HPDE6-E6E7 (cell line): ENCODE measurements around the gene HP1BP3.

ENCODE experiments used
- DNase-seq: peaks from one replicate; pipeline ENCODE4 v3.0.0; 2011; ENCODE audit warnings: missing footprints; ENCODE audit errors: extremely low spot score

Gene HP1BP3

DNA sequence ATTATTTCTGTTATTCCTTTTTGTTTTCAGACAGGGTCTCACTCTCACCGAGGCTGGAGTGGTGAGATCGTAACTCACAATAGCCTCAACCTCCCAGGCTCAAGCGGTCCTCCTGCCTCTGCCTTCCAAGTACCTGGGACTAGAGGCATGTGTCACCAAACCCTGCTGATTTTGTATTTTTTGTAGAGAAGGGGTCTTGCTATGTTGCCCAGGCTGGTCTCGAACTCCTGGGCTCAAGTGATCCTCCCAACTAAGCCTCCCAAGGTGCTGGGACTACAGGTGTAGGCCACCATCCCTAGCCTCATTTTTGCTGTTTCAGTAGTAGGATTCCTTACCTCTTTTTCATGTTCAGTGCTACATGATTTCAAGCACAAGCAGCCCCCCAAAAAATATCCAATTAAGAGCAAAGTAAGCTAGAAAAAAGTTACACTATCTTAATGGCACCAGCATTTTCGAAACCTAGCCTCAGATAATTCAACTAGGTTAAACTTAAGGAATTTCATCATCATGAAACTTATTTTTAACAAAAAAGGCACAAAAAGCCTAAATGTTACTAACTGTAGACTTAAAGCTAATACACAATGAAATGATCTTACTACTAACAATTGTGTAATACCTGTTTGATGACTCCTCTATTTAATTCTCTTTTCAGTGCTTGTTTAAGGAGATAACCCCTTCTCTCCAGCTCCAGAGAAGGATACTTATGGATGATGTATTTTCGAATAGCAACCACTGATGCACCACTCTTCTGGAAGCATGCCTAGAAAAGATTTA, 16.6 kb downstream of the HP1BP3 start:
- no peak for DNase-seq

DNA sequence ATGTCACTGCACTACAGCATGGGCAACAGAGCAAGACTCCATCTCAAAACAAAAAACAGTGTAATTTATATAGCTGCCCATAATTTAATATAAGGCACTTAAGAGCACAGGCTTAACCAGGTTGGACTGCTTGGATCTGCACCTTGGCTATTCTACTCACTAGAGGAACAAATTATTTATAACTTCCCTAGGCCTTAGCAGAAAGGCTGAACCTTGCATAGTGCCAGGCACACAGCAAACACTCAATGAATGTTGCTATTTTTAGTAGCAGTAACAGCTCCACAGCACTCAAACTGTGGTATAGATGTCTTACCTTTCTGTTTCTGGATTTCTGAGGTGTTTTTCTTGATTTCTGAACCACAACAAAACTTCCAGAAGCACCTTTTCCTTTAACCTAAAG, 19.8 kb downstream of the HP1BP3 start:
- no peak for DNase-seq

DNA sequence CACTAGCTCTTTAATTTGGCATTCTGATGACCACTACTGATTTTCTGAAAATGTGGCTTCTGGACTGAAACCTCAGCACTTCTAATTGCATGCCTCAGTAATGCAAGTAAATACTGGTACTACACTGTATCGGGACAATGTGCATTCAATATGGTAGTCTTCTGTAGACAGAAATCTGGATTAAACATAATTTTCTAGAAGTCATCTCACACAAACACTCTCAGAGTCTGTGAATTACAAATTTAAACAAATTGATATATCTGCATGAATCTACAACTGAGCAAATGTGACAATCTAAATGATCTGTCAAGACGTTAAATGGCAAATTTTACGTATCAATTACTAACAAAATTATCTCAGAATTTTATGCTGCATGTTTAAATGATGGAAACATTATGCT, 23.7 kb downstream of the HP1BP3 start:
- DNase-seq = no peak

DNA sequence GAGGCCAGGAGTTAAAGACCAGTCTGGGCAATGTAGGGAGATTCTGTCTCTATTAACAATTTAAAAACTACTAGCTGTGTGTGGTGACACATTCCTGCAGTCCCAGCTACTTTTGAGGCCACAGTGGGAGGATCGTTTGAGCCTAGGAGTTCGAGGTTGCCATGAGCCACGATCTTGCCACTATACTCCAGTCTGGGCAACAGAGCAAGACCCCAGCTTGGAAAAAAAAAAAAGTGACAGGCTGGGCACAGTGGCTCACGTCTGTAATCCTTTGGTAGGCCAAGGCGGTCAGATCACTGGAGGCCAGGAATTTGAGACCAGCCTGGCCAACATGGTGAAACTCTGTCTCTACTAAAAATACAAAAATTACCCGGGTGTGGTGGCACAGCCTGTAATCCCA, 26.8 kb downstream of the HP1BP3 start:
- DNase-seq = no peak

DNA sequence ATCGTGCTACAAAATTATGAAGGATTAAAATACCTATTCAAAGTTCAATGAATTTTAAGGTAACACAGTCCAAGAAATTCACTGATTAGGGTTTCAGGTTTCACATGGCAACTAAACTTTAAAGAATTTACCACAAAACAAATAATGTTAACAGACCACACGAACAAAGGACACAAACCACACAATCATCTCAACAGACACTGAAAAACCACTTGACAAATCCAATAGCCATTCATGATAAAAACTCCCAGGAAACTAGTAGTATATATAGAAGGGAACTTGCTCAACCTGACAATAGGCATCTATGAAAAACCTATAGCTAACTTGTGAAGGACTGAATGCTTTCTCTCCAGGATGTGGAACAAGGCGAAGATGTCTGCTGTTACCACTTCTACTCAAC, 33.5 kb downstream of the HP1BP3 start:
- no peak for DNase-seq

DNA sequence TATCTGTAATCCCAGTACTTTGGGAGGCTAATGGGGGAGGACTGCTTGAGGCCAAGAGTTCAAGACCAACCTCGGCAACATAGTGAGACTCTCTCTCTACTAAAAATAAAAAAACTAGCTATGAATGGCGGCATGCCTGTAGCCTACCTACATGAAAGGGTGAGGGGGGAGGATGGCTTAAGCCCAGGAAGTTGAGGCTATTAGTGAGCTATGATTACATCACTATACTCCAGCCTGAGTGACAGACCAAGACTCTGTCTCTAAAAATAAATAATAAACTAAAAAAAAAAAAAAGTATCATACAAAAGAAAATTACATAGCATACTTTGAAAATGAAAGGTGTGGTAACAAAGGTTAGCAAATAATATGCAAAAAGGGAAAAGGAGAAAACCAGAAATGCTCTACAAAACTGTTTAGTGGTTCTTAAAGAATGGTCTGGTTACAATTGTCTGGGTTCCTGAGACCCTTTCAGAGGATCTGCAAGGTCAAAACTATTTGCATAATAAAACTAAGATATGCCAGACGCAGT, 35.6 kb downstream of the HP1BP3 start:
- DNase-seq = no peak

DNA sequence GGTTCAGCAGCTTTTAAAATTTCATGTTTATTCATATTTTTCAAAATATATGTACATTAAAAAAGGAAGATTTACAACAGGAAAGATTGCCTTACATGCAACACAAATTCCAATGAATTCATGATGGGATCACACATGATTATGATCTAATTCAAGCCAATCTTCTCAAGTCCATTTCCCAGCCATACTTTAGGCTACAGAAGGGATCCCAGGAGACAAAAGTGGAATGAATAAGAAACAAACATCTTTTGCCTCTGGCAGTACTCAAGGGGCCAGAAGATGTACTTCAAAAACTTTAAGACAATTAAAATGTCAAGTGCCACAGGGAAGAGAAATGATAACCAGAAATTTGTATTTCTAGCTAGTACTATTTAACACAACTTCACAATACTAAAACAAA, 44.4 kb downstream of the HP1BP3 start:
- DNase-seq = no peak

DNA sequence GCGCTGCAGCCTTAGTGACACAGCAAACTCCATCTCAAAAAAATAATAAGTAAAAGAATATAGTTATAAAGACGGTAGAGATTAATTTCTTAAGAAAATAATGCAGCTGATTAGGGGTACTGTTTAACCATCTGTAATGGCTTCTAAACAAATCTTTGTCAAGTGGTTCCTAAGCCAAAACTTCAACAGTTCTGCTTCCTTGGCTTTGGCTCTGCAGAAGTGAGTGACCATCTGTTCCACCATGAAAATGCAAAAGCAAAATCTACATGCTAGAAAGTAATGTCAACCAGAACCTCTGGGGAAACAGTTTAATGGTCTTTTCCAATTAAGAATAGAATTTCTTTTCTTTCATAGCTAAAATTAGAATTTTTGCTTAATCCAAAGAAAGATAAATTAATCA, 46.3 kb downstream of the HP1BP3 start:
- DNase-seq = no peak

DNA sequence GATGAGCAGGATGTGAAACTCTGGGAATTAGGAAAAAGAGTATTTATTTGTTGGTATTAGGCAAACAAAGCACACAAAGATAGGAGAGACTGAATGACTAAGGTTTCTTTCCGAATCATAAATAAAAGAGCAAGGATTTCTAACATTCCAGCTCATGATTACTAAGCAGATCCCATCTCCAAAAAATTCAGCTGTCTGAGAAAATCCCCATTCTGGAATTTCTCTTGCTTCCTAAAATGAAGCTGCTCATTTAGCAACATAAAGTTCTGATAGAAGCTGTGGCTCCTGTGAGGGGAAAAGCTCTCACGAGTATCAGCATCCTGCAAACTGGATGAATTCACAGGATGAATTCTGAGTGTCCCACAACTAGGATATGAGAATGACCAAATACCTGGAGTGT, 47.9 kb downstream of the HP1BP3 start:
- no peak for DNase-seq

DNA sequence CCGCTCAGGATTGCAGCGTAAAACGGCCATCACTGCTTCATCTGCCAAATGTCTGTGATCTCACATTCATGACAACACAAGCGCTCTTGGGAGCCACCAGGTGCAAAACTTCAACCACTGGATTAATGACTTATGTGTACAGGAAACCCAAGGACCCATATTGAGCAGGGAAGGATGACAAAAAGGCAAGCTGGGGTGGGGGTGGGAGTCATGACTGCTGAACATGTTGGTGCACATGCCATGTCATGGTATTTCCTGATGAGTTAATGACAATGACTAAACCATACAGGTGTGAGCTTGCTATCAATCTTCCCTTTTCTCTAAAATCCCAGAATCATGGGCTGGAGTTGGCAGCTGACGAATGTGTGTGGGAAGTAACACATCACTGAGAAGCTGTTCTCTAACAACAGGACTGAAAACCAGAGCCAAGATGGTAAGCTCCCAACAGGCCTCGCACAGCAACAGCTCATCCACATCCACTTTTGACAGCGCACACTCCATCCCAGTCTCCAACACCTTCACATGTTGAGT, 51.5 kb downstream of the HP1BP3 start:
- peak; percentile 80 for DNase-seq

DNA sequence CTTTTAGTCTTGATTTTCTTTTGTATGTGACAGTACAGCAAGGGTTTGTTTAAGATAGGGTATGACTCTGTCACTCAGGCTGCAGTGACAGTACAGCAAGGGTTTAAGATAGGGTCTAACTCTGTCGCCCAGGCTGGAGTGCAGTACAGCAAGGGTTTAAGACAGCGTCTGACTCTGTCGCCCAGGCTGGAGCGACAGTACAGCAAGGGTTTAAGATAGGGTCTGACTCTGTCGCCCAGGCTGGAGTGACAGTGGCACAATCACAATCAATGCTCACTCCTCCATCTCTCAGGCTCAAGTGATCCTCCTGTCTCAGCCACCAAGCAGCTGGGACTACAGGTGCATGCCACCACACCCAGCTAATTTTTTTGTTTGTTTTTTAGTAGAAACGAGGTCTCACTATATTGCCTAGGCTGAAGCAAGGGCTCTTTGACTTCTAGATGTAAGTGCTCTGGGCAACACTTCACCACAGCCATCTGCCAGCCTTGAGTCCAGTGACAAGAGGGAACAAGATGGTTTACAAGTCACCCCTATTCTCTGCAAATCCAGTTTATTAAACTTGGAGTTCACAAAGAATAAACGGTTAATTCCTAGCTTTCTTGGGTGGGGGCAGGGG, 53.6 kb downstream of the HP1BP3 start:
- DNase-seq = no peak

DNA sequence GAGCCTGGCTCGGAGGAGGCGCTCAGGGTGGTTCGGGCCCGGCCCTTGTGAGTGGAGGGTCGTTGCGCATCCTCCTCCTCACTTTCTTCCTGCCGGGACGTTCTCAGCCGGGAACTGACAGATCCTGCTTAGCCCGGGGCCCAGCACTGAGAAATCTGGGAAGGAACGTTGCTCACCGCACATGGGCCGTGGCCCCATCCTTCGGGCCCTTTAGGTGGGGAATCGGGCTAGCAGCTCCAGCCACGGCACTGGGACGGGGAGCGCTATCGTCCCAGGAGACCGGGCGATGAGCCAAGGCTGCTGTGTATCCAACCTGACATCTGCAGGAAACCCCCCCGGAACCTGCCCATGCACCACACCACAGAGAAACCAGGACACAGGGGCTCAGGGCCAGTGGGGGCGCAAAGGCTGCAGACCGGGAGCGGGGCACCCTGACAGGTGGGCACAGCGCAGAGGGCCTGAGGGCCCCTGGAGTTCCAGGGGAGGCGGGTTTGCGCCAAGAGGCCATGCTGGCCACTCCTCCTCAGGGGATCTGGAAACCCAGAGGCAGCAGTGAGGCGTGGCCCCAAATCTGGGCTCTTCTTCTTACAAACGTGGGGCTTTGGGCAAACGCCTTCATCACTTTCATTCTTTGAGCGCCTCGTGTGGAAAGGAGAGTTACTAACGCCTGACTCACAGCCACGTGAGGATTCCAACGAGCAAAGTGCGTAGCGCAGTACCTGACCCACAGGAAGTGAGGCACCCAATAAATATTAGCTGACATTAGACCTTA, 54.3 kb downstream of the HP1BP3 start, which contains the start of gene SH2D5:
TSS of gene SH2D5 (minus strand) at position 116 of the 772 bp plus-strand sequence. CDS start 4,659 bp downstream, outside the sequence.
- DNase-seq = peak; percentile 81

DNA sequence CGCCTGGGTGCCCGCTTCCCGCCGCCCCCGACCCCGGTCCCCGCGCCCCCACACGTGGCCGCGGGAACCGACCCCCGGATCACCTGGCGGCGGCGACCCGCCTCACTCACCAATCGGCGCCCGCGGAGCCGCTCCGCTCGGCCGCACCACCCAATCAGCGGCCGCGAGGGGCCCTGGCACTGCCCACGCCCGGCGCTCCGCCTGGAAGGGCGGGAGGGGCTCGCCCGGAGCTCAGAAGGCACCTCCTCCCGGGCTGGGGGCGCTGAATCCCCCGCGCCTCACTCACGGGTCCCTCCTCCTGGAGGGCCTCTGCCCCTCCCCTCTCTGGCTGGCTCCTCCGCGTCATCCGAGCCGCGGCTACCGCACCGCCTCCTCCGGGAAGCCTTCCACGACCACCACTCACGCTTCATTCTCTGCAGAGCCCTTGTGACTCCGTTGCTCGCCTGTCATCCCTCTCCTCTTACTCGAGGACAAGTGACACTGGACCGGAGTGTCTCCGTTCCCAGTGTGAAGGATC, 55.0 kb downstream of the HP1BP3 start:
- peak; percentile 69 for DNase-seq

DNA sequence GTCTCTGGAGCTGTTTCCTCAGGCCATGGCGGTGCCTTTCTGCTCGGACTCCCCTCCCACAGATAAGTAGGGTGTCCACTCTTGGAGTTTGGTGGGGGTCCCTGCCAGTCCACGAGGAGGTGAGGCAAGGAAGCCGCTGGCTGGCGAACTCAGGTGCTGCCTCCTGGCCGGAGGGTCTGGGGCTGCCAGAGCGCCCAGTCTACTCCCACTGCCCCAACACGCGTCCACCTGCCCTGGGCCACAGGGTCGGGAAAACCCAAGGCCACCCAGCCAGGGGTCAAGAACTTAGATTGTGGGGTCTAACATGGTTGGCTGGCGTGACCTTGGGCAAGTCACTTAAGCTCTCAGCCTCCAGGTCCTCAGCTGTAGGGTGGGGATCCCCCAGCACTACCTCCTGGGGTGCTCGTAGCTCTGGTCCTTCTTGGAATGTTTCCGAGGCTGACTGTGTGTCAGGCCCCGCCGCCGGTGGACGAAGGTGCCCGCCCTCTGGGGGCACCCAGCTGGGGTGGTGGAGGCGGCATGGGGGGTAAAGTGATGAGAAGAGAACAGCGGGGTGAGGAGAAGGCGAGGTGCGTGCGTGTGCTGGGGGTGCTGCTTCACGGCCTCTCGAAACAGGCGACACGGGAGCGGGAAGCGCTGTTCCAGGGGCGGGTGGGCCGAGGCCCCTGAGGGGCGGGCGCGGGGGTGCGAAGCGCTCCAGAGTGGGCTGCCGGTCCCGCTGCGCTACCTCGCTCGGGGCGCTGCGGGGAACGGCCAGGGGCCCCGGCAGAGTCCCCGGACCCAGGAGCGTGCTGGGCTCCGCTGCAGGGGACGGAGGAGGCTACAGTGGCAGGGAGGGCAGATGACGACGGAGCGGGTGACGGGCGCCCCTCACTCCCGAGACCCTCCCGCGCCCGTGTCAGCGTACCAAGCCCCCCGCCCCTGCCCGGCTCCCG, 55.8 kb downstream of the HP1BP3 start:
- DNase-seq = no peak

DNA sequence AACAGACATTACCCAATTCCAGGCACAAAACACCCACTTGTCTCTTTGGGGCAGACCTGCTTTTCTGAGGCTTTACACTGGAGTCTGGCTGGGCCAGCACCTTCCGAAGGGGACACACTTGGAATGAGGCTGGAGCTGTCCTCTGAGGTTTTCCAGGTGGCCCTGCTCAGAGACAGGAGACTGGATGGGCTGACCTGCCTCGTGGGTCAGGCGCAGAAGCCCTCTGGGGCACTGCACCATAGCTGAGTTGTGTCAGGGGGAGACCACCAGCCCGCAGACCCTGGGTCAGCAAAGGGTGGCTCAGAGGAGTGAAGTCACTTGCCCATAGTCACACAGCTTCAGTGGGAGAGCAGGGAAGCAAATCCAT, 56.4 kb downstream of the HP1BP3 start:
- DNase-seq = no peak

DNA sequence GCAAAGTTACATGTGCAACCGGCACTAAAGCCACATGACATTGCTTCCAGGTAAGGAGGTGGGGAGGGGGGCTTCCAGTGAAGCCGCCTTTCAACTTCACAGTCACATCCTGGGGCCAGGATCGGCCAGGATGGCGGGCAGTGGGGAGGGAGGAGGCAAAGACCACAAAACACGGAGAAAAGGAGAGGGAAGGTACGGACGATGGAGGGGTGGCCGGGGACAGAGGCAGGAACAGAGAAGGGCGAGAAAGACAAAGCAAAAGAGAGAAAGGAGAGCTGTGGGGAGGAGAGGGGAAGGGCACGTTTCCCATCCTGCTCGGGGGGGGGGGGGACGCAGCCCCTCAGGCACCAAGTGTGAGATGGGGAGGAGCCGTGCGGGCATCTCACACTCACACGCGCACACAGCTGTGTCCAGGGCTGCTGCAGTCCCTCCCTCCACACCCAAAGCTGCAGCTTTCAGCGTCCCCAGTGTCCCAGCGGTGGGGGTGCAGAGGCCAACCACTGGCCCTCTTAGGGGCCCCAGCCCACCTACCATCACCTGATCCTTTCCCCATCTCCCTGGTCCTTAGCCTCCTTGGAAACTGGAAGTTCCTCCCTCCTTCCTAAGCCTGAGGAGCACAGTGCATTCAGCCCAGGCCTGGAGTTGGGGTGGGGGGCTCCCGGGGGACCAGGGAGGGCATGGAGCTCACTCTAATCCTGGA, 57.0 kb downstream of the HP1BP3 start:
- no peak for DNase-seq

DNA sequence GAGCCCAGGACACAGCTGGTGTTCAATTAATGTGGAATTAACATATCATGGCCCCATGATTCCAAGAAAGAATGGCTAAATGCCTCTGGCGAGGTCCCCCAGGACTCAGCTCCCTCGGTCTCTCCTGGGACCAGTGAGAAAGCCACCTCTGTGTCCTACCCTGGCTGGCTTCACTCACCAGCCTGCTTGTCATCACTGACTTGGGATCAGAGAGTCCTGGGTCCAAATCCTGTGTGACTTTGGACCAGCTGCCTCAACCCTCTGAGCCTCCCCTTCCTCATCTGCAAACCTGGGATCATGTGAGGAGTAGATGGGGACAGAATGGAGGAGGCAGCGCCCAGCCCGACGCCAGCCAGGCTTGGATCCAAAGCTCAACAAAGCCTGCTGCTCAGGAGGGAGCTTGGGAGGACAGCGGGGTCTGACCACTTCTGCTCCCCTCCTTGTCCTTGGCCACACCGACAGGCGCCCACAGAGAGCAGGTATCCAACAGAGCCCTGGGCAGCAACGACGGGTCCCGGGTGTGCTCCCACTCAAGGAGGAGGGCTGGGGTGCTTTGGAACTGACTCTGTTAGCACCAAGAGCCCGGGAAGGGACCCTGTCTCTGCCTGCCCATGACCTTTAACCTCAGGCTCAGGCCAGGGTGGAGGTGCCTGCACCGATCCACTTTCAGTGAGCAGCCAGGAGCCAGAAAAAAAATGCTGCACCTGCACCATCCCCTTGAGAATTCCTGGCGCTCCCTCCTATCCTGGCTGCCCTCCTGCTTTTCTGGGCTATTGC, 57.8 kb downstream of the HP1BP3 start:
- DNase-seq = no peak

DNA sequence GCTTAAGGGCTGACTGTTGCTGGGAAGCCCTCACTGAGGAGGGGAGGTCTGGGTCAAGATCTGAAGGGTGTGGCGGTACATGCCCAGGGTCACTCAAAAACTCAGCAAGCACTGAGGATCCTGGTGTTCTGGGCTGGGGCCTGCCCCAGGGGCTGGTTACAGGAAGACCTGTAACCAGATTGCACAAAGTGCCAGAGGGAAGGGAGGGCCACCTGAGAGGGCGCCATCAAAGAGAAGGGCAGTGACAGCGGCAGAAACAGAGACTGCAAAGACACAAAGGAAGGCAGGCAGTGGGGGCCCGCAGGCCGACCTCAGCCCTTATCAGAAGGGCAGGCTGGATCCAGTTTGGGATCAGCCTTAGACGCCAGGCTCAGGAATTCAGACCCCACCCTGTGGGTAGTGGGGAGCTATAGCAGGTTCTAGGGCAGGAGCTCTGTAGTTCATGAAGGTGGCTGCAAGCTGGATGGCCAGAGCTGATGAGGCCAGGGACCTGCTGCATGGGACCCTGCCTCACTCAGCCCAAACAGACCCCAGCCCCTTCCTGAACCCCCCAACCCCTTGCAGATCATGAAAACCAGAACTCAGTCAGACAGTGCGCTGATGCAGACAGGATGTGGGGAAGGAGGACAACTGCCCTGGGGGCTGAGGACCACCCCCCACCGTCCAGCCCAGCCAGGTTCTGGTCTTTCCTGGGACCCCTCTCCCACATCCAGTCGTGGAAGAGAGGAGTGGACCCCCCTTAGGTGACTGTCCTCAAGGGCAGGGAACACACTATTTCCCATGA, 58.5 kb downstream of the HP1BP3 start:
- DNase-seq = no peak
